H1 (cell line): ENCODE results near the gene NOTCH2. TPM values are rescaled to one million over a fixed set of nuclear protein-coding genes. Genes with fewer than 3 reads are reported as not detected.
"Not testable (repeated sequence)": the region's sequence is repeated elsewhere in the genome, so short reads cannot be mapped to it uniquely, and the experiment has no call there.

Experiments
- CTCF ChIA-PET: fragments of 300-600 bp; sonication (Branson Sonifier 250); formaldehyde crosslinking; loops from one replicate; lab custom pipeline; 2021; ENCODE audit not compliant: partially characterized antibody; lab: Charles Lee
- POLR2A ChIA-PET: fragments of 300-600 bp; sonication (Branson Sonifier 250); formaldehyde crosslinking; loops from one replicate; lab custom pipeline; 2021; ENCODE audit warnings: inconsistent platforms; ENCODE audit not compliant: partially characterized antibody; lab: Charles Lee
- DNase-seq, 2 experiments: peaks; one replicate each; pipeline versions ENCODE4 v3.0.0 to v3.0.0-alpha.2; 2010 to 2022; ENCODE audit warnings: low spot score in 2 of 2, low read depth in 1 of 2, mixed read lengths in 1 of 2
- FAIRE-seq: peaks from 2 replicates; lab custom pipeline; 2011; peaks lifted over from hg19 to GRCh38; lab: Jason Lieb, UNC
- H2AFZ ChIP-seq: 2 replicates; pipeline ENCODE4 v1.8.1; 2012; ENCODE audit warnings: low read length, inconsistent platforms
- H2AK5ac ChIP-seq: 2 replicates; pipeline ENCODE4 v1.6.1; 2013; ENCODE audit warnings: low read depth, low read length
- H2BK120ac ChIP-seq: replicated peaks from 2 replicates; pipeline ENCODE3; 2013; ENCODE audit warnings: low read depth, low read length, inconsistent platforms
- H2BK12ac ChIP-seq: 2 replicates; pipeline ENCODE4 v1.6.1; 2013; ENCODE audit warnings: low read depth, low read length
- H2BK15ac ChIP-seq: 2 replicates; pipeline ENCODE4 v1.6.1; 2013; ENCODE audit warnings: low read length
- H2BK20ac ChIP-seq: 2 replicates; pipeline ENCODE4 v1.6.1; 2013; ENCODE audit warnings: low read length
- H2BK5ac ChIP-seq: 2 replicates; pipeline ENCODE4 v1.6.1; 2013; ENCODE audit warnings: low read depth, low read length
- H3K14ac ChIP-seq: 2 replicates; pipeline ENCODE4 v1.6.1; 2013; ENCODE audit warnings: inconsistent platforms; ENCODE audit not compliant: insufficient read length
- H3K18ac ChIP-seq: 2 replicates; pipeline ENCODE4 v1.6.1; 2013; ENCODE audit warnings: low read length; ENCODE audit errors: extremely low read depth
- H3K23ac ChIP-seq: 2 replicates; pipeline ENCODE4 v1.6.1; 2013; ENCODE audit warnings: inconsistent platforms; ENCODE audit not compliant: insufficient read length
- H3K23me2 ChIP-seq: 2 replicates; pipeline ENCODE4 v1.6.1; 2013; ENCODE audit warnings: low read depth, low read length
- H3K27ac ChIP-seq: 2 replicates; pipeline ENCODE4 v1.6.1; 2011; ENCODE audit warnings: low read depth, low read length, inconsistent platforms
- H3K27me3 ChIP-seq, 4 experiments: replicated peaks in 1 of 4; 1 replicate in 1 of 4; 2 replicates in 3 of 4; pipeline versions ENCODE4 v1.6.1 to v1.8.1; 2011 to 2013; ENCODE audit warnings: low read length in 3 of 4, mild to moderate bottlenecking in 3 of 4, inconsistent platforms in 2 of 4, mixed read lengths in 2 of 4, moderate library complexity in 1 of 4; ENCODE audit not compliant: control insufficient read depth in 3 of 4, insufficient read depth in 3 of 4; ENCODE audit errors: extremely low read depth in 1 of 4
- H3K36me3 ChIP-seq, 4 experiments: 2 replicates each; pipeline versions ENCODE4 v1.6.1 to v1.8.1; 2011 to 2013; ENCODE audit warnings: mild to moderate bottlenecking in 4 of 4, low read length in 3 of 4, moderate library complexity in 2 of 4, control low read depth in 1 of 4, inconsistent platforms in 1 of 4; ENCODE audit not compliant: insufficient read depth in 4 of 4, control insufficient read depth in 2 of 4
- H3K4ac ChIP-seq: replicated peaks from 2 replicates; pipeline ENCODE3; 2013; ENCODE audit warnings: low read length, low read depth, mixed read lengths, inconsistent platforms; ENCODE audit not compliant: insufficient read length
- H3K4me1 ChIP-seq, 4 experiments: replicated peaks in 1 of 4; 1 replicate in 1 of 4; 2 replicates in 3 of 4; pipeline versions ENCODE4 v1.6.1 to v1.8.1; 2011 to 2013; ENCODE audit warnings: low read length in 3 of 4, inconsistent platforms in 2 of 4, mixed read lengths in 1 of 4; ENCODE audit not compliant: insufficient read depth in 4 of 4, control insufficient read depth in 3 of 4
- H3K4me2 ChIP-seq, 2 experiments: 2 replicates each; pipeline versions ENCODE4 v1.6.1 to v1.8.1; 2011 to 2013; ENCODE audit warnings: low read depth in 2 of 2, low read length in 2 of 2, control low read depth in 1 of 2, inconsistent platforms in 1 of 2, mild to moderate bottlenecking in 1 of 2; ENCODE audit not compliant: insufficient read depth in 1 of 2
- H3K4me3 ChIP-seq, 4 experiments: fragments of 200-600, 300-600 bp in 1 of 4; sonication (generic), shearing (Covaris generic), sonication (Bioruptor Twin) in 1 of 4; 2 replicates each; pipeline versions ENCODE4 v1.5.1 to v1.8.1; 2011 to 2016; ENCODE audit warnings: low read length in 4 of 4, low read depth in 3 of 4, control low read depth in 2 of 4, inconsistent platforms in 2 of 4, mild to moderate bottlenecking in 2 of 4, mixed read lengths in 1 of 4, moderate library complexity in 1 of 4; ENCODE audit not compliant: insufficient read depth in 2 of 4; ENCODE audit errors: extremely low read depth in 1 of 4
- H3K56ac ChIP-seq: replicated peaks from 2 replicates; pipeline ENCODE3; 2013; ENCODE audit warnings: low read depth, mild to moderate bottlenecking, mixed read lengths, low read length, inconsistent platforms; ENCODE audit not compliant: insufficient read length
- H3K79me1 ChIP-seq: 2 replicates; pipeline ENCODE4 v1.6.1; 2013; ENCODE audit warnings: low read depth, low read length, control low read depth
- H3K79me2 ChIP-seq, 2 experiments: 2 replicates each; pipeline versions ENCODE4 v1.6.1 to v1.8.1; 2012 to 2013; ENCODE audit warnings: low read length in 2 of 2, mild to moderate bottlenecking in 2 of 2, inconsistent platforms in 1 of 2; ENCODE audit not compliant: insufficient read depth in 2 of 2, control insufficient read depth in 1 of 2
- H3K9ac ChIP-seq, 4 experiments: replicated peaks in 1 of 4; 1 replicate in 1 of 4; 2 replicates in 3 of 4; pipeline versions ENCODE4 v1.6.1 to v1.8.1; 2011 to 2013; ENCODE audit warnings: low read depth in 3 of 4, low read length in 3 of 4, control low read depth in 2 of 4, mild to moderate bottlenecking in 2 of 4, moderate library complexity in 2 of 4, inconsistent platforms in 1 of 4; ENCODE audit errors: extremely low read depth in 1 of 4
- H3K9me3 ChIP-seq, 2 experiments: 2 replicates each; pipeline versions ENCODE4 v1.6.1 to v1.8.1; 2012 to 2013; ENCODE audit warnings: mild to moderate bottlenecking in 2 of 2, moderate library complexity in 2 of 2, control low read depth in 1 of 2, inconsistent platforms in 1 of 2, low read depth in 1 of 2, low read length in 1 of 2, mixed read lengths in 1 of 2; ENCODE audit not compliant: insufficient read depth in 2 of 2
- H4K20me1 ChIP-seq, 2 experiments: replicated peaks in 1 of 2; 2 replicates each; pipeline versions ENCODE3 to v1.8.1; 2011 to 2013; ENCODE audit warnings: inconsistent platforms in 2 of 2, low read length in 2 of 2, mild to moderate bottlenecking in 1 of 2; ENCODE audit not compliant: insufficient read depth in 2 of 2, control insufficient read depth in 1 of 2
- H4K5ac ChIP-seq: 2 replicates; pipeline ENCODE4 v1.6.1; 2013; ENCODE audit warnings: low read length, low read depth, mixed read lengths, inconsistent platforms; ENCODE audit not compliant: insufficient read length
- H4K8ac ChIP-seq: 2 replicates; pipeline ENCODE4 v1.8.0; 2013; ENCODE audit warnings: mild to moderate bottlenecking, moderate library complexity, low read length, inconsistent platforms; ENCODE audit not compliant: insufficient read depth; ENCODE audit errors: extremely low read depth
- H4K91ac ChIP-seq: replicated peaks from 2 replicates; pipeline ENCODE3; 2013; ENCODE audit warnings: low read length, mixed read lengths, inconsistent platforms; ENCODE audit not compliant: insufficient read length
- WGBS, 2 experiments: shearing (Covaris generic) in 1 of 2; methylation state at CpG; one replicate each; pipeline versions ENCODE4 v1.1.6 to v1.1.7; 2013 to 2015; ENCODE audit warnings: low lambda C conversion rate in 2 of 2, mixed read lengths in 2 of 2, inconsistent platforms in 1 of 2, low coverage in 1 of 2, missing lambda C conversion rate in 1 of 2; ENCODE audit not compliant: insufficient replicate concordance in 2 of 2, insufficient coverage in 1 of 2, insufficient read length in 1 of 2; ENCODE audit errors: extremely low coverage in 1 of 2, missing lambda C conversion rate in 1 of 2; 5-methylcytosine and 5-hydroxymethylcytosine counted together
- polyA plus RNA-seq, 7 experiments: library from polyadenylated mRNA; depleted of rRNA in 3 of 7; stranded (reverse) in 5 of 7; unstranded in 2 of 7; fragments of >200 nt in 5 of 7; fragments of 200-250 nt in 2 of 7; gene quantifications; 1 replicate in 5 of 7; 2 replicates in 1 of 7; 4 replicates in 1 of 7; pipeline versions ENCODE4 v1.2.1 to v1.2.3, GENCODE V29; 2011 to 2013; ENCODE audit warnings: missing spikeins in 2 of 7, mixed read lengths in 2 of 7
- total RNA-seq: library from RNA; stranded (reverse); fragmentation: NEBNext Ultra II Directional; extraction: Animal tissue kit (Norgen Biotek cat#: 25700); gene quantifications from 2 replicates; pipeline ENCODE4 v1.2.1, GENCODE V29; 2021

The NOTCH2 gene
- total and polyA plus RNA-seq, 2 of the 8 experiments (the other 6 are each of a cell fraction or from before 2014, with no cell fraction given) = 17.7 to 63.0 TPM

- 91% methylated on average over 7 of the region's 8 CpGs; no CpG with 5 or more reads in 1 of the 2 experiments for WGBS, 2 experiments
Observed at GRCh38 chr1:119977113-119977736, 92.2 kb downstream of the NOTCH2 start.

More at GRCh38 chr1:119977113-119977736, 92.2 kb downstream of the NOTCH2 start:
- not testable (repeated sequence) for H4K20me1 ChIP-seq, H2BK5ac ChIP-seq, FAIRE-seq, H3K14ac ChIP-seq, H3K4me1 ChIP-seq, H3K79me2 ChIP-seq, H3K4me2 ChIP-seq, H3K79me1 ChIP-seq, H3K36me3 ChIP-seq, H3K23me2 ChIP-seq, H3K27me3 ChIP-seq, H3K9me3 ChIP-seq, H3K9ac ChIP-seq, H4K8ac ChIP-seq, H2BK120ac ChIP-seq, H3K18ac ChIP-seq, H3K4me3 ChIP-seq, H3K56ac ChIP-seq, H4K5ac ChIP-seq, H2BK20ac ChIP-seq, H2AK5ac ChIP-seq, H4K91ac ChIP-seq, H2BK12ac ChIP-seq, H2AFZ ChIP-seq, H2BK15ac ChIP-seq, H3K23ac ChIP-seq, DNase-seq, H3K4ac ChIP-seq, H3K27ac ChIP-seq
- ChIA-PET CTCF (interaction anchor here (0.8 kb wide), 1 partner anchor 9 kb away, joined by 3 read pairs; no protein-coding TSS in a partner anchor), POLR2A (interaction anchor here (1.1 kb wide), 1 partner anchor 199 kb away, joined by 3 read pairs; the partner anchor contains the start of gene SEC22B)
